HuH-7 (cell line): Measurements from ENCODE around the gene MED7.

Experiments used
- DNase-seq: peaks from one replicate; pipeline ENCODE4 v3.0.0; 2011; ENCODE audit warnings: low spot score

MED7 gene

GRCh38 chr5:157106630-157107461 lies 35.8 kb downstream of the MED7 start:
- no peak for DNase-seq

- DNase-seq, result no peak
Measured at GRCh38 chr5:157100140-157100679, 42.5 kb downstream of the MED7 start.

GRCh38 chr5:157088342-157088990 lies 54.2 kb downstream of the MED7 start:
- no peak for DNase-seq
